Femur (tissue), 1 donor: ENCODE measurements around the gene GPR15.
"Not testable (repeated sequence)": the region's sequence is repeated elsewhere in the genome, so short reads cannot be mapped to it uniquely, and the experiment has no call there.

ENCODE experiments used
- DNase-seq: peaks from one replicate; pipeline ENCODE4 v3.0.0-alpha.2; 2017

The GPR15 gene

DNA sequence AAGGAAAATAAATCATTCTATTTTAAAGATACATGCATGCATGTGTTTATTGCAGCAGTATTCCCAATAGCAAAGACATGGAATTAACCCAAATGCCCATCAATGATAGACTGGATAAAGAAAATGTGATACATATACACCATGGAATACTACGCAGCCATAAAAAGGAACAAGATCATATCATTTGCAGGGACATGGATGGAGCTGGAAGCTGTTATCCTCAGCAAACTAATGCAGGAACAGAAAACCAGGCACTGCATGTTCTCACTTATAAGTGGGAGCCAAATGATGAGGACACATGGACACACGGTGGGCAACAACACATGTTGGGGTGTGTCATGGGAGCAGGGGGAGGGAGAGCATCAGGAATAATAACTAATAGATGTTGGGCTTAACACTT lies 28.0 kb downstream of the GPR15 start:
- DNase-seq: not testable (repeated sequence)

DNA sequence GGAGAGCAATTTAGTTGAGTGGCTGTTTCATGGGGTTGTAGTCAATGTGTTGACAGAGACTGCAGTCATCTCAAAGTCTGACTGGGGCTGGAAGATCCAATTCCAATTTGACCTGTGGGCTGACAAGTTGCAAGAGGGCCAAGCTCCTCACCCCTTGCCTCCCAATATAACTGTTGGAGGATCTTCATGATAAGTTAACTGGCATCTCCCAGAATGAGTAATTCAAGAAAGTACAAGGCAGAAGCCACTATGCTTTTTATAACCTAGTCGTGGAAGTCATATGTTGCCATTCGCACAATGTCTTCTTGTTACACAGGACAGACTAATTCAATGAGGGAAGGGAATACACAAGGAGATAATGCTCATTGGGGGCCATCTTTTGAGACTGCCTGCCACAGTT lies 29.1 kb downstream of the GPR15 start:
- no peak for DNase-seq

- DNase-seq: no peak
Measured at GRCh38 chr3:98561727-98562521, 30.1 kb downstream of the GPR15 start.

- DNase-seq: no peak
Measured at GRCh38 chr3:98563661-98564281, 32.0 kb downstream of the GPR15 start.

DNA sequence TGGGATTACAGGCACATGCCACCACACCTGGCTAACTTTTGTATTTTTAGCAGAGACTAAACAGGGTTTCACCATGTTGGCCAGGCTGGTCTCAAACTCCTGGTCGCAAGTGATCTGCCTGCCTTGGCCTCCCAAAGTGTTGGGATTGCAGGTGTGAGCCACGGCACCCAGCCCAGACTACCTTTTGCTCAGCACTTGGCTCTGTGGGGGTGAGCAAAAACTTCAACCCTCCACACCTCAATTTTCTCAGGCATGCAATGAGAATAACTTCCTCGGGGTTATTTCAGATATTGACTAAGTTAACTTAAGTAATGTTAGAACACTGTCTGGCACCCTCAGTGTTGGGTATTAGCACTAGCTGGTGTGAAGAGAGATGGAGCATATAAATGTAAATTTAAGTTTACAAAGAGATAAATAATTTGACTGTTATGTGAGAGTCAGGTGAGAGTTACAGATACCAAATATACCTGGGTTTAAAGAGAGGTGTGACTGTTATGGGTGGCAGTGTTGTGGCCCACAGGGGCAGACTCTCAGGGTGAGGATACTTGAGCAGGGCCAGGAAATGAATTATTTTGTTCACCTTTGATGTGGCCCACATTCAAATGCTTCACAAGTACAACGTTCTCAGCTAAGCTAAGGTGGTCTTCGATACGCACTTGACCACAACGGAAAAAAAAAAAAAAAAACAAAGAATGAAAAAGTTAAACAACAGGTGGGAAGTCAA lies 32.7 kb downstream of the GPR15 start:
- no peak for DNase-seq

DNA sequence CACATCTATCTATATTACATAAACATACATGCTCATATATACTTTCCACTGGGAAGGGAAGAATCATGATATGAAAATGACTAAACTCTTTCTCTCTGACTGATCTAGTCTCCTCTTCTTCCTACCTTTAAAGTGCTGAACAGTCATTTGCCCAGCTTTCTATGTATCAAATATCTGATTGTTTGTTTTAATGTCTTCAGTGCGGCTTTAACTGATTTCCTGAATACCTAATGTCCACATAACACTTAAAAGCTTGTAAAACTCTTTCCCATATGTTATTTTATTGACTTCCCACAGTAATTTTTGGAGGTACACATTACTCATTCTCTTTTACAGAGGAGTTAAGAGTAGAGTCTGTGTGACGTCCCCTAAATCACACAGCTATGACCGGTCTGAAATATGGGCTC lies 33.5 kb downstream of the GPR15 start:
- DNase-seq: no peak

- no peak for DNase-seq
Measured at GRCh38 chr3:98565843-98566242, 34.1 kb downstream of the GPR15 start.

DNA sequence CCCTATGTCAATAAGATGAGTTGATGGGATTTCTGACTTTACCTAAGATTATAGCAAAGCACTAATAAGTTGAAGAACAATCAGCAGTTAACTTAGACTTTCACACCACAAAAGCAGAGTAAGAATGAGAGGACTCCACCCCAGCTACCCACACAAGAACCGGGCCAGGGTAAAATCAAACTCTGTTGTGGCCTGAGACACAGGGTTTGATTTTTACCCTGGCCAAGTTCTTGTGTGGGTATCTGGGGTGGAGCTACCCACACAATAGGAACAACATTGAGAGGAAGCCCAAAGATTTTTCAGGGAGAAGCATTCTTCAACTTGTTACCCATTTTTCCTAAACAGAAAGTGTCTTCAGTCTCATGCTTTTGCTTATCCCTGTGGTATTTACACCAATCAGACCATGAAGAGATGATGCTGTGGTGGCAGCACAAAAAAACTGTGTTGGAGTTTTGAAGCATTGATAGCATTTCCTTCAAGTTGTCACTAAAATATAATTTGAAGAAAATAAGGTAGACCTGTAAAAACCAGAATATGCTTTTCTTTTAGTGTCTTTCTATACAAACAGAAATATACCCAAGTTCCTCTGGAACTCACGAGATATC lies 36.0 kb downstream of the GPR15 start:
- DNase-seq: no peak

DNA sequence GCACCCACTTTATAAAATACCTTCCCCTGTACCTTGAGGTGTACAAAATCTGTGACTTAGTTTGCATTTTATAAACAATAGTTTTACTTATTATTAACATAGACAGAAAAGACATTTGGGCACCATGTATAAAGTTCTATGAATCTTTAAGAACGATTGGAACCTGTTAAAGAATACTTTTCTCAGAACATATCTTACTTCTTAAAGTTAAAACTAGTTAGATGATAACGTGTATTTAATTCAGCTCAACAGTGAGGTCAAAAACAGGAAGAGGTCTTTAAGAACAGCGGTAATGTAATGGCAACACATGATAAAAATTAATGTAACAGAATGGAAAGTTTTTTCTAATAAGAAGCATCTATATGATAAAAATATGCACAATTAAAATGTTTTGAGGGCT lies 36.6 kb downstream of the GPR15 start:
- no peak for DNase-seq

DNA sequence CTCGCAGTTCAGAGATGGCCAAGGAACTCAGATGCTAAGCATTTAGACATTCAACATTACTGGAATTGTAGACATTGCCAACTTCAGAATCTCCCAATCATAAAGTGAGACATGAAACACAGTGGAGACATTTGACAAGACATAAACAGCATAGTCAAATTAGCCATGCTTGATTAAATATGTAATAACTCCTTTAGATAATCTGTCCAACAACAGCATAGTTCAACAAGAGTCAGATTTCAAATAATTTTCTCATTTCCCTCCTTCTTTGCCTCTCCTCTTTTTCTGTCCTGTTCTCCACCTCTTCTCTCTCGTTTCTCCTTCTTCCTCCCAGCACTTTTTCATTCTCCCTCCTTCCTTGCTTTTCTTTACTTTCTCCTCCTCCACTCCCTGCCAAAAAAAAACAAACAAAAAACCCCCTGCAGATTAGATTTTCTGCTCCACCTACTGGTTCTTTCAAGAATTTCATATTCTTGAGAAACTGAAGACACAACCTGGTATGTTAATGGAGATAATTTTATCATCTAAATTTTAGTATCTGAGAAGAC lies 41.5 kb downstream of the GPR15 start:
- DNase-seq: no peak

DNA sequence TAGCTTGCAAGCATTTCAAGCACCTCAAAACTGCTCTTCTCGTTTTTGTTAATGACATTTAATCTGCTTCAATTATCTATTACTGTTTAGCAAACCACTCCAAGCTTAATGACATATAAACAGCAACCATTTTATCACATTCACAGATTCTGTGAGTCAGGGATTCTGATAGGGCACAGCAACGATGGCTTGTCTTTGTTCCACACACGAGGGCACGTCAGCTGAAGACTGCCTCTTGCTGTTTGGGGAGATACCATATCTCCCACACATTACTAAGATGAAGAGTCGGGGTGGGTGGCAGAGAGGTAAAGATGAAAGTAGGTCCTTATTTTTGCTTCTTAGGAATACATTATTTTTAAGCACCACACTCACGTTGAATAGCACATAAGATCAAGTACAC lies 42.4 kb downstream of the GPR15 start:
- DNase-seq: no peak

DNA sequence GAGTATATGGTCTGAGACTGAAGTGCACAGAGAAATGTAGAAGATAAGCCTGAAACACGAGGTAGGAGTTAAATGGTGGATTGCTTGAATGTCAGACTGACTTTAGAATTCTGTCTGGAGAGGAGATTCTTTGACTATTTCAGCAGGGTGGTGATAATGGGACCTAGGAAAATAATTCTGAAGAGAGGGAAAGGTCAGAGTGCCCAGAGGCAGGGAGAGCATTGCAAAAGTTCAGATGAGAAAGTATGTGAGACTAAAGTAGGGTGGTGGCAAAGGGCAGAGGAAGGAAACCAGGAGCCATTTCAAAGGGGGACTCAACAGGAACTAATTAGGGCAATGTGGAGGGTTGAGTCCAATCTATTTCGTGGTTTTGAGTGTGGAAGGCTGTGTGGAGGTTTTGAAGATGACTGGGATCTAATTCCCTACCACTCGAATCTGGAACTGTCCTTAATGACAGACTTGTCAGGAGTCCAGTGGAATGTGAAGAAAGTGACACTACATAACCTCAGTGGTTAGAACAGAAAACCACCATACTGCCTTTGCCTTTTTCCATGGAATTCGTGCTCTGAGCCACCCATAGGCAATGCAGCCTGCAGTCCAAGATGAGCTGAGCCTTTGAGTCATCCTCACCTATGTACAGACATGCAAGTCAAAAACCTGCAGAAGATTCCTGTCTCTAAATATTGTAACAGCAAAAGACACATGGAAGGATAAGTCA lies 45.6 kb downstream of the GPR15 start:
- no peak for DNase-seq

GRCh38 chr3:98580401-98581386 lies 48.9 kb downstream of the GPR15 start:
- no peak for DNase-seq

DNA sequence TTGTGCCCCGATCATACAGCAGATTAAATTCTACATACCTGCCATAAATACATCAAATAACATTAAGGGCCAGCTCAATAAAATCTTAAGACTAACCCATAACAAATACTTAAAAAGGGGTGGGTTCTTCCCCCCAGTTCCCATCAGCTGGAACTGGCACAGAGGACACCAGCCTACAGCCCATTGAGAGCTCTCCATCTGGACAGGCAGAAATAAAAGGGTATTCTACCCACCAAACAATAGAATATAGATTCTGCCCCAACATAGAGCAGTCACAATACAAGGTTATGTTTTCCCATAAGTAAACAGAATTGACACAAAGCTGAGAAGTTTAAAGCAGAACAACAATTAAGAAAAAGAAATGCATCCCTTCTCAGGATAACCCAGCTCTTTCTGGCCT lies 49.7 kb downstream of the GPR15 start:
- DNase-seq: no peak

- no peak for DNase-seq
Measured at GRCh38 chr3:98582042-98582441, 50.3 kb downstream of the GPR15 start.

GRCh38 chr3:98583766-98584165 lies 52.0 kb downstream of the GPR15 start:
- DNase-seq: no peak
